IPS-18a (cell line): ENCODE data around the gene ZNF148.

Experiments
- H3K27ac ChIP-seq: one replicate; pipeline ENCODE4 v1.5.1; 2013; ENCODE audit warnings: low read length
- H3K27me3 ChIP-seq: one replicate; pipeline ENCODE4 v1.6.1; 2013; ENCODE audit warnings: mild to moderate bottlenecking, low read length; ENCODE audit not compliant: control insufficient read depth, insufficient read depth
- H3K36me3 ChIP-seq: one replicate; pipeline ENCODE4 v1.6.1; 2013; ENCODE audit warnings: low read depth, low read length; ENCODE audit not compliant: control insufficient read depth
- H3K4me1 ChIP-seq: one replicate; pipeline ENCODE4 v1.6.1; 2013; ENCODE audit warnings: low read depth, low read length; ENCODE audit not compliant: control insufficient read depth
- H3K4me3 ChIP-seq: one replicate; pipeline ENCODE4 v1.5.1; 2013; ENCODE audit warnings: low read length
- H3K9ac ChIP-seq: one replicate; pipeline ENCODE4 v1.6.1; 2013; ENCODE audit warnings: mild to moderate bottlenecking, low read length, moderate library complexity
- H3K9me3 ChIP-seq: one replicate; pipeline ENCODE4 v1.6.1; 2013; ENCODE audit warnings: low read depth, low read length; ENCODE audit not compliant: control insufficient read depth

ZNF148 gene

GRCh38 chr3:125179884-125180240, 195.3 kb downstream of the ZNF148 start:
- Histone ChIP-seq H3K9ac (no peak overlapping the region), H3K4me3 (no peak overlapping the region), H3K9me3 (no peaks in the 10 kb centered on the region), H3K27me3 (no peaks in the 10 kb centered on the region), H3K4me1 (peaks cover 7% of the 10 kb centered on the region), H3K27ac (no peak overlapping the region), H3K36me3 (no peaks in the 10 kb centered on the region)

GRCh38 chr3:125179143-125179883, 195.8 kb downstream of the ZNF148 start:
- H3K9me3 ChIP-seq, result no peaks in the 10 kb centered on the region
- peaks cover 7% of the 10 kb centered on the region for H3K4me1 ChIP-seq
- no peak overlapping the region for H3K4me3 ChIP-seq
- no peaks in the 10 kb centered on the region for H3K36me3 ChIP-seq
- no peaks in the 10 kb centered on the region for H3K27me3 ChIP-seq
- H3K27ac ChIP-seq, result no peak overlapping the region
- H3K9ac ChIP-seq, result no peak overlapping the region

GRCh38 chr3:125177746-125178145, 197.4 kb downstream of the ZNF148 start:
- Histone ChIP-seq H3K27me3 (no peaks in the 10 kb centered on the region), H3K36me3 (no peaks in the 10 kb centered on the region), H3K4me1 (no peaks in the 10 kb centered on the region), H3K9ac (no peak overlapping the region), H3K4me3 (no peak overlapping the region), H3K27ac (no peak overlapping the region), H3K9me3 (no peaks in the 10 kb centered on the region)
